HG02970 (cell line): ENCODE results near the gene CDC42SE1.

Experiments used
- ATAC-seq: cut with Tn5 transposase; IDR thresholded peaks from one replicate; pipeline ENCODE4 v1.9.1; 2021; ENCODE audit warnings: mild to moderate bottlenecking, moderate library complexity, moderate number of reproducible peaks; ENCODE audit not compliant: unreplicated experiment, low FRiP score

The CDC42SE1 gene

GRCh38 chr1:151009674-151010345, 49.6 kb downstream of the CDC42SE1 start:
- ATAC-seq = no peak

DNA sequence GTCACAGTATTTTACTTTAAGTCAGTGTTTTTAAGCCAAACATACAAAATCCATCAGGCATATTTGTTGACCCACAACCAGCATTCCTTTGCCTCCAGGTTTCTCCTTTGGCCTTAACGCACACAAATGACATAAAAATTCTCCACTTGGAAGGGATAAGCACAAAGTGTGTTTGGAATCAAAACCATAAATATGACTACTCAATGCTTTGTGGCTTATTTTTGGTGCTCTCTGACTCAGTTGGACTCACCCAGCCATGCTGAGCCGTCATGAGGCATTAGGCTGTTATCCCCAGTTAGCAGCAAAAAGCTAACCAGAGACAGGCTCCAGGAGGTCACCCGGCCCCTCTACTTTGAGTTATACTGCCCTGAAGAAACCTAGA, 50.2 kb downstream of the CDC42SE1 start:
- no peak for ATAC-seq

GRCh38 chr1:151008244-151009205, 50.9 kb downstream of the CDC42SE1 start, which contains the start of gene PRUNE1:
Gene PRUNE1 (plus strand): TSS chr1:151008449. CDS start chr1:151008633, 184 bp downstream.
- peak; percentile 85 for ATAC-seq

DNA sequence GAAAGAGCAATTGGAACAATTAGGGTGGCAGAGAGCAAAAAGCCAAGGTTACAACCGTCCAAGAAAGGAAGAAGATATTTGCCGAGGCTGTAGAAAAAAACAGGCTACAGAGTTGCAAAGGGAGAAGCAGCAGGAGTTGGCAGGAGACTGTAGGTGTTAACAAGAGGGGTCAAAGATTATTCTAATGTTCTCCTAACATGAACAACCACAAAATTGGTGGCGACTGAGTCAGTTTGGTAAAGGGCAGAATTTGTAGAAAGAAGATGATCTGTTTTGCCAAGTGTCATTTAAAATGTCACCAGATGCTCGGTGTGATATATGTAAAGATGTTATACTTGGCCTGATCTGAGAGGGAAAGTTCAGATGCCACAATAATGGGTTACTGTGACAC, 51.6 kb downstream of the CDC42SE1 start:
- ATAC-seq = no peak

GRCh38 chr1:151006327-151007052, 52.9 kb downstream of the CDC42SE1 start, which contains the start of gene MINDY1:
Gene MINDY1 (minus strand): TSS chr1:151006902. CDS start chr1:151002617, 4,285 bp downstream.
- ATAC-seq = no peak

- no peak for ATAC-seq
These were observed 53.6 kb downstream of the CDC42SE1 start for GRCh38 chr1:151005729-151006319.

GRCh38 chr1:151003180-151003579, 56.2 kb downstream of the CDC42SE1 start:
- ATAC-seq = no peak

- no peak for ATAC-seq
These were observed 56.8 kb downstream of the CDC42SE1 start for GRCh38 chr1:151002611-151003010.

GRCh38 chr1:151002051-151002450, 57.4 kb downstream of the CDC42SE1 start:
- ATAC-seq = no peak

DNA sequence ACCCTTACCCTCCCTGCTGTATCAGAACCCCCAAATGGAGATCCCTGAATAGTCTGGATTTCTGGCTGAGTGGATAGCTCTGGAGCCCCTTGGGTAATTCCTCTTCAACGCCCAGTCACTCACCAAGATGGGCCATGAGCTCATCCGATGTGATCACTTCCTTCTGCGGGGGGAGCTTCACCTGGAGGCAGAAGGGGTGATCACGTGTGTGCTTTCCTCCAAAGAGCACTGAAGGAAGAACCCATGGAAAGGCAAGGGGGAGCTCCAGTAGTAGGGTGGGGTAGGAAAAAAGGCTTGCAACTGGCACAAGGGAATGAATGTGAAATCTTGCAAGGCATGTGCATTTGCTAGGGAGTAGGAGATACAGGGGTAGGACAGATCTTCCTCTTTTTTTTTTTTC, 57.8 kb downstream of the CDC42SE1 start:
- ATAC-seq = no peak
